ENCODE measurements around the gene SPATS2.

DNA sequence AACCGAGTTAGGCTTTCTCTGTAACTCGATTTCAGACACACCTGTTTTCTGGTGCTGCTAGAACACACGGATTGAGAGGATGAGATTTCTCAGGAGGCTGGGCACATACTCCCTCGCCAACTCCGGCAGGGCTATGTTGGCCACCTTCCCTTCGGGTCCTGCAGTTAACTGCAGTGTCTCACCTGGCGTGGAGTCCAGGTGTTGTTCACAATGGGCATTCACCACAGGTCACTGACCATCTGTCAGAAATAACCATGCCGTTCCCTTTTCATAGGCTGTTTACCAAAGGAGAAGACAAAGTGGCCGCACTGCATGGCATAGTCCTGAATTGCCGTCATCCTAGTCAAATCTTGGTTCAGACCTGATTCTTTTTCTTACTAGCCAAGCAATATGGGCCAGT lies 166.1 kb downstream of the SPATS2 start:
- TF ChIP-seq, protein P1, sequence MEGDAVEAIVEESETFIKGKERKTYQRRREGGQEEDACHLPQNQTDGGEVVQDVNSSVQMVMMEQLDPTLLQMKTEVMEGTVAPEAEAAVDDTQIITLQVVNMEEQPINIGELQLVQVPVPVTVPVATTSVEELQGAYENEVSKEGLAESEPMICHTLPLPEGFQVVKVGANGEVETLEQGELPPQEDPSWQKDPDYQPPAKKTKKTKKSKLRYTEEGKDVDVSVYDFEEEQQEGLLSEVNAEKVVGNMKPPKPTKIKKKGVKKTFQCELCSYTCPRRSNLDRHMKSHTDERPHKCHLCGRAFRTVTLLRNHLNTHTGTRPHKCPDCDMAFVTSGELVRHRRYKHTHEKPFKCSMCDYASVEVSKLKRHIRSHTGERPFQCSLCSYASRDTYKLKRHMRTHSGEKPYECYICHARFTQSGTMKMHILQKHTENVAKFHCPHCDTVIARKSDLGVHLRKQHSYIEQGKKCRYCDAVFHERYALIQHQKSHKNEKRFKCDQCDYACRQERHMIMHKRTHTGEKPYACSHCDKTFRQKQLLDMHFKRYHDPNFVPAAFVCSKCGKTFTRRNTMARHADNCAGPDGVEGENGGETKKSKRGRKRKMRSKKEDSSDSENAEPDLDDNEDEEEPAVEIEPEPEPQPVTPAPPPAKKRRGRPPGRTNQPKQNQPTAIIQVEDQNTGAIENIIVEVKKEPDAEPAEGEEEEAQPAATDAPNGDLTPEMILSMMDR (IDR thresholded peaks at IDR 0.05), result no peak
- TF ChIP-seq, protein P2, sequence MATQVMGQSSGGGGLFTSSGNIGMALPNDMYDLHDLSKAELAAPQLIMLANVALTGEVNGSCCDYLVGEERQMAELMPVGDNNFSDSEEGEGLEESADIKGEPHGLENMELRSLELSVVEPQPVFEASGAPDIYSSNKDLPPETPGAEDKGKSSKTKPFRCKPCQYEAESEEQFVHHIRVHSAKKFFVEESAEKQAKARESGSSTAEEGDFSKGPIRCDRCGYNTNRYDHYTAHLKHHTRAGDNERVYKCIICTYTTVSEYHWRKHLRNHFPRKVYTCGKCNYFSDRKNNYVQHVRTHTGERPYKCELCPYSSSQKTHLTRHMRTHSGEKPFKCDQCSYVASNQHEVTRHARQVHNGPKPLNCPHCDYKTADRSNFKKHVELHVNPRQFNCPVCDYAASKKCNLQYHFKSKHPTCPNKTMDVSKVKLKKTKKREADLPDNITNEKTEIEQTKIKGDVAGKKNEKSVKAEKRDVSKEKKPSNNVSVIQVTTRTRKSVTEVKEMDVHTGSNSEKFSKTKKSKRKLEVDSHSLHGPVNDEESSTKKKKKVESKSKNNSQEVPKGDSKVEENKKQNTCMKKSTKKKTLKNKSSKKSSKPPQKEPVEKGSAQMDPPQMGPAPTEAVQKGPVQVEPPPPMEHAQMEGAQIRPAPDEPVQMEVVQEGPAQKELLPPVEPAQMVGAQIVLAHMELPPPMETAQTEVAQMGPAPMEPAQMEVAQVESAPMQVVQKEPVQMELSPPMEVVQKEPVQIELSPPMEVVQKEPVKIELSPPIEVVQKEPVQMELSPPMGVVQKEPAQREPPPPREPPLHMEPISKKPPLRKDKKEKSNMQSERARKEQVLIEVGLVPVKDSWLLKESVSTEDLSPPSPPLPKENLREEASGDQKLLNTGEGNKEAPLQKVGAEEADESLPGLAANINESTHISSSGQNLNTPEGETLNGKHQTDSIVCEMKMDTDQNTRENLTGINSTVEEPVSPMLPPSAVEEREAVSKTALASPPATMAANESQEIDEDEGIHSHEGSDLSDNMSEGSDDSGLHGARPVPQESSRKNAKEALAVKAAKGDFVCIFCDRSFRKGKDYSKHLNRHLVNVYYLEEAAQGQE (IDR thresholded peaks at IDR 0.05; ENCODE audit: insufficient read depth in 1 of 2, low read depth in 2 of 2, low read length in 1 of 2), result no peak

Measured in Panc1 (cell line).